Muscle of leg (tissue), 11 donors: ENCODE results near the gene RHO. TPM values are rescaled to one million over a fixed set of nuclear protein-coding genes. Genes with fewer than 3 reads are reported as not detected.

Experiments
- DNase-seq: peaks from one replicate; pipeline ENCODE4 v3.0.0; 2013
- H3K27ac ChIP-seq: one replicate; pipeline ENCODE4 v1.5.1; 2013; ENCODE audit warnings: mild to moderate bottlenecking, low read length, control low read depth
- H3K27me3 ChIP-seq: one replicate; pipeline ENCODE4 v1.6.1; 2013; ENCODE audit warnings: low read length; ENCODE audit not compliant: control insufficient read depth, insufficient read depth
- H3K36me3 ChIP-seq: one replicate; pipeline ENCODE4 v1.6.1; 2013; ENCODE audit warnings: low read length; ENCODE audit not compliant: control insufficient read depth, insufficient read depth
- H3K4me1 ChIP-seq: one replicate; pipeline ENCODE4 v1.6.1; 2013; ENCODE audit warnings: low read length; ENCODE audit not compliant: control insufficient read depth, insufficient read depth
- H3K4me3 ChIP-seq: one replicate; pipeline ENCODE4 v1.5.1; 2013; ENCODE audit warnings: low read length, control low read depth
- H3K9me3 ChIP-seq: replicated peaks from 2 replicates; pipeline ENCODE4 v1.6.1; 2013; ENCODE audit warnings: low read depth, low read length; ENCODE audit not compliant: control insufficient read depth
- WGBS: methylation state at CpG from one replicate; pipeline ENCODE4 v1.1.5; 2013; ENCODE audit warnings: missing lambda C conversion rate; ENCODE audit not compliant: insufficient coverage; 5-methylcytosine and 5-hydroxymethylcytosine counted together
- polyA plus RNA-seq, 8 donors: library from polyadenylated mRNA; unstranded; fragments of 120-200 nt; gene quantifications; one replicate each; pipeline versions ENCODE4 v1.2.1 to v1.2.3, GENCODE V29; 2013; ENCODE audit warnings: inconsistent platforms in 1 of 8, low replicate concordance in 1 of 8; ENCODE audit not compliant: insufficient read length in 8 of 8, insufficient read depth in 1 of 8
- total RNA-seq: library from RNA; stranded (reverse); fragments of 120-200 nt; gene quantifications from one replicate; pipeline ENCODE4 v1.2.4, GENCODE V29; 2013

Gene RHO
- total and polyA plus RNA-seq, 9 donors: 0.04 to 0.10 (median 0.06) TPM; not detected in 5

DNA sequence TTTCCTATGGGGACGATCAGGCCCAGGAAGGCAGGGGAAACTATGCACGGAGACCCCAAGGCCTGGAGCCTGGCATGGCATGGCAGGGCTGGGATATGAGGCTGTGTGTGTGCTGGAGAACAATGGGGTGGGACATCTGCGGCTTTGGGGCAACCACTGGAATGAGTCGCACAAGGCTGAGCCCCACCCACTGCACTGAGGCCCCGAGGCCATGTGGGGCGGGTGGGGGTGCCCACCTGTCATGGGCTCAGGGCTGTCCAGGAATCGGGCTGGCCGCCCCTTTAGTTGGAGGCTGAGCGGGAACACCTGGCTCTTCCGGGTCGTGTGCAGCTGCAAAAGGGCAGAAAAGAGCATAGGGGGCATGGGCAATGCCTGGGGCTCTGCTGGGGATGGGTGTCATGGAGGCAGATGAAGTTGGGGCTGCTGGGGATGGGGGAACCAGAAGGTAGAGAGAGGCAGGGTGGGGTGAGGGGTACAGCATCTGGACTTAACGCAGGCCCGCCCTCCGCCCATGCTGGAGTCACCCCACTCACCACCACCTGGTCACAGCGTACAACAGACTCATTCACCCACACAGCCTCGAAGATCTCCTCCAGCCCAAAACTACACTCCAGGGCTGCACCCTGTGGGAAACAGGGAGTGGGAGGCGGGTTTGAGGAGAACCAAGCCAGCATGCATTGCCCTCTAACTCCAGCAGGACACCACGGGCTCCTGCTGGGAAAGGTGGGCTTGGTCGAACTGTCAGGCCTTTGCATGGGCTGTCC, 47.0 kb downstream of the RHO start:
- Histone ChIP-seq H3K4me1 (peaks cover 36% of the 10 kb centered on the region), H3K9me3 (no peaks in the 10 kb centered on the region), H3K4me3 (no peak overlapping the region), H3K27me3 (no peaks in the 10 kb centered on the region), H3K27ac (no peak overlapping the region), H3K36me3 (peaks cover 61% of the 10 kb centered on the region)
- 79% methylated on average over 11 of the region's 19 CpGs for WGBS
- DNase-seq: no peak

DNA sequence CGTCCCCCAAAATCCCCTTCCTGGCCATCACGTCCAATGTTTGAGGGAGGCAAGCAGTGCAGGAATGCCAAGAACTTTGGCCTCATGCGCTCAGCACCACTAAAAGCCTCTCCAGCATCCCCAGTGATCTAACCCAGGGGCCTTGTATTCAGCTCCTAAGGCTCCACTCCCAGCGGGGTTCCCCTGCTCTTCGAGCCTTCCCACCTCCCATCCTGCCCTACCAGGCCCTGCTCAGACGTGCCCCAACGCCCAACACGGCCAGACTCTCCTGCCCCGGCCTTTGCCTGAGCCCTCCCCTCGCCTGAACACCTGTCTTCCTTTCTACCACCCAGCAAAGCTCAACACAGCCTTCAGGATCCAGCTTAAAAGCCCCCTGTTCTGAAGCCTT, 47.6 kb downstream of the RHO start:
- Histone ChIP-seq H3K27ac (no peak overlapping the region), H3K27me3 (no peaks in the 10 kb centered on the region)
- WGBS: 68% methylated on average over 10 of the region's 10 CpGs

DNA sequence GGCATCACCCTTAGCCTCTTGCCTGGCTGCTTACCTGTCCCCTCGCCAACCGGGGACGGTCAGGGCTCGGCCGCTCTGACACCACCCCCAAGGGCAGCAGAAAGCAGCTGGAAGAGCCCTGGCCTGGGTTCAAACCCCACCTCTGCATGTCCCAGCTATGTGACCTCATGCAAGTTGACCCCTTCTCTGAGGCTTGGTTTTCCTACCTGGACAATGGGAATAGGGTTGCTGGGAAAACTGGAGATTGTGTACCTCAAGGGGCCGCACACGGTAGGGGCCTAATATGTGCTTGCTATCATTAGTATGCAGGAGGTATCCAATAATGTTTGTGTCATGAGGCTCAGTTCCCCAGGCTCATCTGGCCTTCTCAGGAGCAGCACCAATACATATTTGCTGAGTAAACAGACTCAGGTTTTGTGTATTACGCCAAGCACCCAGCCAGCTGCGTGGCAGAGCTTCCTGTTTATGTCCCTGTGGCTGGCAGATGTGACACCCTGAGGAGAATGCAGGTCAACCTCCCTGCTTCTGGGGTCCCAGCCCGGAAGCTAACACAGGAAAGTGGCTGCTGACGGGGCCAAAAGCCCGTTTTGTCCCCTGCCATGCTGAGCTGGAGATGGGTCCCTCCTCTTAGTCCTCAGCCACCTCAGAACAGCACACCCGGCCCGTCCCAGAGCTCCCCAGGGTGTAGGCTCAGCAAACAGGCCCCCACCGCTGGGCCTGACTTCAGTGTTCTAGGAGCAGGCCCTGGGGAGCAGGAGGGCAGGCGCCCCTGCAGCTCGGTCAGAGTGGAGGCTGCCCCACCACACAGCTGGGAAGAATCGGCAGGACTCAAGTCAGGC, 48.3 kb downstream of the RHO start:
- Histone ChIP-seq H3K4me1 (peaks cover 36% of the 10 kb centered on the region), H3K4me3 (no peak overlapping the region), H3K9me3 (no peaks in the 10 kb centered on the region), H3K27ac (peak overlapping the region; percentile 59), H3K36me3 (peaks cover 61% of the 10 kb centered on the region), H3K27me3 (no peaks in the 10 kb centered on the region)
- WGBS: 64% methylated on average over 13 of the region's 18 CpGs
- DNase-seq: peak; percentile 78

More for the DNA sequence above, 47.6 kb downstream of the RHO start:
- DNase-seq: no peak
- peaks cover 61% of the 10 kb centered on the region for H3K36me3 ChIP-seq
- peaks cover 36% of the 10 kb centered on the region for H3K4me1 ChIP-seq
- no peaks in the 10 kb centered on the region for H3K9me3 ChIP-seq
- H3K4me3 ChIP-seq: no peak overlapping the region

DNA sequence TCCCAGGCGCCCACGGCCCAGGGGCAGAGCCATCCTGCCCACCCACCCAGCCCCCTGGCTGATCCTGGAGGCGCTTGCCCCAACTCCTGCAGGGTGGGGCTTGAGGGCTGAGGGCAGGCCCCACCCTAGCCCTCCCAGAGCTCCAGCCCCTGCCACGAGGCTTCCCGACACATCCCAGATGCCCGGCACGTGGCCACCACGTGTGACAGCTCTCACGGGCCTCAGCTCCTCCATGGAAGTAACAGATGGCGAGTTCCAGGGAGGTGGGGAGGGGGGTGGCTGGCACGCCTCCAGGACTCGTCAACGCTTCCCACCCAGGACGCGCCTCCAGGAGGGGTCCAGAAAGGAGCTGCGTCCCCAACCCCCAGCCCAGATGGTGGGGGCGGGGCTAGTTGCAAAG, 48.9 kb downstream of the RHO start:
- 34% methylated on average over 10 of the region's 17 CpGs for WGBS
- H3K4me3 ChIP-seq: no peak overlapping the region
- H3K9me3 ChIP-seq: no peaks in the 10 kb centered on the region
- no peaks in the 10 kb centered on the region for H3K27me3 ChIP-seq
- H3K27ac ChIP-seq: peak overlapping the region; percentile 59
- DNase-seq: peak; percentile 78
- H3K4me1 ChIP-seq: peaks cover 36% of the 10 kb centered on the region
- peaks cover 61% of the 10 kb centered on the region for H3K36me3 ChIP-seq

- peak; percentile 65 for DNase-seq
- 65% methylated on average over 16 of the region's 21 CpGs for WGBS
- Histone ChIP-seq H3K36me3 (peaks cover 62% of the 10 kb centered on the region), H3K4me3 (no peak overlapping the region), H3K27ac (peak overlapping the region; percentile 42), H3K27me3 (no peaks in the 10 kb centered on the region), H3K9me3 (no peaks in the 10 kb centered on the region), H3K4me1 (peaks cover 39% of the 10 kb centered on the region)
Observed at GRCh38 chr3:129577925-129578786, 49.7 kb downstream of the RHO start.

DNA sequence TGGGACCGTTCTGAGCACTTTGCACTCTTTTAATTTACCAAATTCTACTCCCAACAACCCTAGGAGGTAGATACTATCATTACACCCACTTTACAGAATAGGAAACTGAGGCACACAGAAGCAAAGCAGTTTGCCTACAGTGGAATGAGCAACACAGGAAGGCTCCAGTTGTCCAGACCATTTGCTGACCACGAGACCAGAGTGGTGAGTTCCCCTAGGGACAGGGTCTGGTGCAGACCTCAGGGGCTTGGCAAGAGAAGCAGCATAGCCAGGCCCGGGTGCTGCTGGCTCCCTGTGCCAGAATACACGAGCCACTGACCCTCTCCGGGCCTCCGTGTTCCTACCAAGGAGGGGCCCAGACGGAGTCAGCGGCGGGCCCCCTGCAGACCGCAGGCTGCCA, 51.6 kb downstream of the RHO start:
- no peak for DNase-seq
- H3K27me3 ChIP-seq: no peaks in the 10 kb centered on the region
- H3K36me3 ChIP-seq: peaks cover 62% of the 10 kb centered on the region
- H3K9me3 ChIP-seq: no peaks in the 10 kb centered on the region
- WGBS: 78% methylated on average over 9 of the region's 10 CpGs
- H3K4me1 ChIP-seq: peaks cover 39% of the 10 kb centered on the region
- H3K4me3 ChIP-seq: no peak overlapping the region
- no peak overlapping the region for H3K27ac ChIP-seq

DNA sequence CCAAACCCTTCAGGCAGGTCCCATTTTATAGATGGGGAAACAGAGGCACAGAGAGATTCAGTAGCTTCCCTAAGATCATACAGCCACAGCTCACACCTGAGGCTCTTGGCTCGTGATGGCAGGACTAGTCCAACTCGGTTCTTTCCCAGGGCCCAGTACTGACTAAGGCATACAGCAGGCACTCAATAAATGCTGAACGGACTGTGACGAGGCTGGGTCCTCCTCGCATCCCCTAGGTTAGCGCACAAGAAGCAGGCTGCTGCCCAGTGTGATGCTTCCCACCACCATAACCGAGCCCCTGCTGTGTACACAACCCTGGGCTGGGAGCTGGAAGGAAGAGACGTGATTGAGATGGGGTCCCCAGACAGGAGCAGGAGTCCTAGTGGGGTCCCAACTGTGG, 53.2 kb downstream of the RHO start:
- no peaks in the 10 kb centered on the region for H3K27me3 ChIP-seq
- H3K4me3 ChIP-seq: no peak overlapping the region
- no peak for DNase-seq
- H3K36me3 ChIP-seq: peaks cover 66% of the 10 kb centered on the region
- H3K9me3 ChIP-seq: no peaks in the 10 kb centered on the region
- H3K27ac ChIP-seq: no peak overlapping the region
- H3K4me1 ChIP-seq: peaks cover 26% of the 10 kb centered on the region
- WGBS: 82% methylated on average over 3 of the region's 8 CpGs

- WGBS: 63% methylated on average over 1 of the region's 5 CpGs
- Histone ChIP-seq H3K9me3 (no peaks in the 10 kb centered on the region), H3K4me3 (no peak overlapping the region), H3K36me3 (peaks cover 66% of the 10 kb centered on the region), H3K4me1 (peaks cover 20% of the 10 kb centered on the region), H3K27me3 (no peaks in the 10 kb centered on the region), H3K27ac (no peak overlapping the region)
- DNase-seq: no peak
Observed at GRCh38 chr3:129582799-129583198, 54.4 kb downstream of the RHO start.

- H3K4me1 ChIP-seq: peaks cover 15% of the 10 kb centered on the region
- WGBS: 67% methylated on average over 6 of the region's 9 CpGs
- DNase-seq: no peak
- H3K9me3 ChIP-seq: no peaks in the 10 kb centered on the region
- H3K27ac ChIP-seq: no peak overlapping the region
- H3K27me3 ChIP-seq: no peaks in the 10 kb centered on the region
- peaks cover 66% of the 10 kb centered on the region for H3K36me3 ChIP-seq
- H3K4me3 ChIP-seq: no peak overlapping the region
Observed at GRCh38 chr3:129583289-129583688, 54.9 kb downstream of the RHO start.

DNA sequence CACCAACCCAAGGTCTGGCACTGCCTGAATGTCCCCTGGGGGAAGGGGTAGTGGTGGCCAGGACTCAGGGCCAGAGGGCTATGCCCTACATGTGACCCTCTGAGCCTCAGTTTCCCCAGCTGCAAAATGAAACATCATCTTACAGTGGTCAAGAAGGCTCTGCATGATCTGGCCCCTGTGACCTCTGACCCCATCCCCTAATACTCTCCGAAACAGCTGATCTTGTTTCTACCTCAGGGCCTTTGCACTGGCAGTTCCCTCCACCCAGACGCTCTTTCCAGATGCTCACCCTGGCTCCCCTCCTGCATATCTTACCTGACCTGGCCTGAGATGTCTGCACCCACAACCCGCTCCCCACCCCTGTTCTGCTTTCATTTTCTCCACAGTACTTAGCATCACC, 56.2 kb downstream of the RHO start:
- Histone ChIP-seq H3K9me3 (no peaks in the 10 kb centered on the region), H3K4me3 (no peak overlapping the region), H3K27ac (no peak overlapping the region), H3K27me3 (no peaks in the 10 kb centered on the region), H3K4me1 (peaks cover 11% of the 10 kb centered on the region), H3K36me3 (peaks cover 69% of the 10 kb centered on the region)
- WGBS: 81% methylated on average over 3 of the region's 3 CpGs
- DNase-seq: no peak
